Measurements from ENCODE around the gene UBE2J2.
"Not testable (repeated sequence)": the region's sequence is repeated elsewhere in the genome, so short reads cannot be mapped to it uniquely, and the experiment has no call there.

UBE2J2 gene

DNA sequence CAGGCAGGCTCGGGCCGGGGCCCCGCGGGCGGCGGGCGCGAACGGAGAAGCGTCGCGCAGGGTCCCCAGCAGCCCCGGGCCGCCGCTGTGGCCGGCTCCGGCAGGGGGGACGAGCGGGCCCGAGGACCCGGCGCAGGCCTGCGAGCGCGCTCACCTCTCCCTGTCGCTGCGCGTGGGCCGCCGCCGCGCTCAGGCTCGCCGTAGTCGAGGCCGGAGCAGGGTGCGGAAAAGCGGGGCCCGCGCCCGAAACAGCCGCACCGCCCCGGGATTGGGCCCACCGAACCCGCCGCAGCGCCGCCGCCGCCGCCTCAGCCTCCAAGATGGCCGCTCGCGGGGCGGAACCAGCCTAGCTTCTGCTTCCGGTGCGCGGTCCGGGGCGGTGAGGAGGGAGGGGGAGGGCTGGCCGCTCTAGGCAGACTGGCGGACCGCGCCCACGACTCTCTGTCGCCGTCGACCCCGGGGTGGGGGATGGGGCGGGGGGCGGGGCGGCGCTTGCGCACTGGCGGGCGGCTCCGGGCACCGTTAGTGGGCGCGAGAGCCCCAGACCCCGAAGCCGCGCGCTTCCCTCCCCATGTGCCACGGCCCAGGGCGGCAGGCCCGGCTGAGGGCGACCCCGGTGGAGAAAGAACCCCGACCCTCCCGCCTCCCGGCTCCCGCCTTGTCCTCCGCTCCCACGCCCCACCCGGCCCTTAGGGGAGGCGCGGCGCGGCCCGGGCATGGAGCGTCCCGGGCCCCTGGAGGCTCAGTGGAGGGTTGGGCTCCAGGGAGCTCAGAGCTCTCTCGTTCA is at the start of gene UBE2J2:
Gene UBE2J2 (minus strand): TSS at position 343 of the 787 bp plus-strand sequence. CDS start 5,862 bp downstream, outside the sequence.
- DNase-seq, result peak; percentile 92

DNA sequence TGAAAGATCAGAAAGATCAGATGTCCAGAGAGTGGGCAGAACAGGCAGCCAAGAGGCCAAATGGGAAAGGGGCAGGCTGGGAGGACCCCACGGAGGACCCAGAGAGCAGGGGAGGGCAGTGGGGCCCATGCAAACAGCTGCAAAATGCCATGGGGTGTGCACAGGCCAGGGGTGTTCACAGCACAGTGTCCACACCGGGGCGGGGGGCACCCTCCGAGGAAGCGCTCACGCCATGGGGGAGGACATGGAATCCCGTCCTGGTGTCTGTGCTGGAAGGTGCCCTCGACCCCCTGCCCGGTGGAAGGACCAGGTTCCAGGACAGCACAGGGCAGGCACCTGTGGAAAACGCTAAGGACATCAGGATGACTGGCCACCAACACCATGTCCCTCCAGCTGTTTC is 49.3 kb upstream of the UBE2J2 start:
- DNase-seq, result no peak

DNA sequence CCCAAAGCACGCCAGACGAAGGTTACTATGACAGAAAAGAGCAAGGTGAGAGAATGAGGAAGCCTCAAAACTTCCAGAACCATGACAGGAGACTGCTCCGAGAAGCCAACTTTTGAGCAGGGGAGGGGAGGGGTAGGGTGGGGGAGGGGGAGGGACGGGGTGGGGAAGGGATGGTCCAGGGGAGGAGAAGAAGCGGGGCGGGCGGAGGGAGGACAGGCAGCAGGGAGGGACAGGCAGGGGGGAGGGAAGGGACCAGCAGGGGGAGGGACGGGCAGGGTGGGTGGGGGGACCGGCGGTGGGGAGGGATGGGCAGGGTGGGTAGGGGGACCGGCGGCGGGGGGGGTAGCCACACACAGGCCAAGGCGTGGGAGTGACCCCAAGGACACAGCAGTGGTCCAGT is 48.8 kb upstream of the UBE2J2 start:
- no peak for DNase-seq

DNA sequence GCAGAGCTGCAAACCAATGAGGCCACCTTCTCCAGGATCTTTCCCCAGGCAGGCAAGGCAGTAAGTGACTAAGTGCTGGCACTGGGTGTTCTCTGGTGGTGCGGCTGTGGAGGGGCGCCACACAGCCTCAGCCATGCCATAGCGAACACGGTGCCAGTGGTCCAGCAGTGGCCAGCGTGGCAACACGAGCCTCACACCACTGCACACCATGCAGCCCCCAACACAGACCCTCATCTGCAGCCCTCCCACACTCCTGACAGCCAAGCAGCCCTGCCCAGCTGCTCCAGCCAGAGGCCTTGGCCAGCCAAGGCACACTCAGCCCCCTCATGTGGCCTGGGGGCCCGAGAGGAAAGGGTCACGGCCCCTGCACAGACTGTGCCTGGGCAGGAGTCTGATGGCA is 47.8 kb upstream of the UBE2J2 start:
- no peak for DNase-seq

DNA sequence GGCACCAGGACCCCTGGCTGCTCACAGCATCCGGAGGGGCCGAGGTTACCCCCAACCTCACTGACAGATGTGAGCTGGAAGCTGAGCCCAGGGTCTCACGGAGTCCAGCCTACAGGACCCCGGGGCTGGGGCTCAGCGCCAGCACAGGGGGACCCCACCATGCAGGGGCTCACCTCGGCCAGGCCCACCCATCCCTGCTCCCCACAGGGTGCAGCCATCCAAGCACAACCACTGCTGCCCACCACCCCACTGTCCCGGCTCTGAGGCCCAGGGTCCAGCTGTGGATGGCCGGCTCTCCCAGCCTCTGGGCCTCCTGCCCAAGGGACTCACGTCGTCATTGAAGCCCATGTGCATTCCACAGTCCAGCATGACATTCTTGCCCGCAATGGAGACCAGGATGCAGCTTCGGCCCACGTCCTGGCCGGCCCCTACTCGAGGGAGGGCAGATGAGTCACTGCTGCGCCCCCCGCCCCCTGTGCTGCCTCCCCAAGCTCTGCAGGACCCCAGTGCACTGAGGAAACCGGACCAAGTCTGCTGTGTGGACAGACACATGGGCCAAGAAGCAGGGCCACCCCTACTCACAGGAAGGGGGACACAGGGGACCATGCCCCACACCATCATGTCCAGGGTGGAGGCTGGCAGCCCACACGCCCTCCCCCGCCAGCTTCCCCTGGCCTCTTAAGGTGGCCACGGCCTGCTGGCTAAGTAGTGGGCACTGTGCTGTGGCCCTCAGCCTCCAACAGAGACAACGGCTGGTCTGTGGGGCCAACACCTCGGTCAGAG is 47.2 kb upstream of the UBE2J2 start:
- DNase-seq, result no peak

DNA sequence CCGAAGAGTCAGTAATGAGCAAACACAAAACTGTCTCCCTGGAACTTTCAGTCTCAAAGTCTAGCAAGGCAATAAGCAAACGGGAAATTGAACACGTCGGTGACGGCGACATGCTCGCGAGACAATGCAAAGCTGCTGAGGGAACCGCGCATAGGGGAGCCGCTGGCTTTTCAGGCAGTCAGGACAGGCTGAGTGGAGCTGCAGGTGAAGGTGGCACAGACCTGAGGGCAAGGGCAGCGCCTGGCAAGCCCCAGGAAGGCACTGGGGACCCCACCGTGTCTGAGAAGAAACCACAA is 45.9 kb upstream of the UBE2J2 start:
- DNase-seq, result no peak

DNA sequence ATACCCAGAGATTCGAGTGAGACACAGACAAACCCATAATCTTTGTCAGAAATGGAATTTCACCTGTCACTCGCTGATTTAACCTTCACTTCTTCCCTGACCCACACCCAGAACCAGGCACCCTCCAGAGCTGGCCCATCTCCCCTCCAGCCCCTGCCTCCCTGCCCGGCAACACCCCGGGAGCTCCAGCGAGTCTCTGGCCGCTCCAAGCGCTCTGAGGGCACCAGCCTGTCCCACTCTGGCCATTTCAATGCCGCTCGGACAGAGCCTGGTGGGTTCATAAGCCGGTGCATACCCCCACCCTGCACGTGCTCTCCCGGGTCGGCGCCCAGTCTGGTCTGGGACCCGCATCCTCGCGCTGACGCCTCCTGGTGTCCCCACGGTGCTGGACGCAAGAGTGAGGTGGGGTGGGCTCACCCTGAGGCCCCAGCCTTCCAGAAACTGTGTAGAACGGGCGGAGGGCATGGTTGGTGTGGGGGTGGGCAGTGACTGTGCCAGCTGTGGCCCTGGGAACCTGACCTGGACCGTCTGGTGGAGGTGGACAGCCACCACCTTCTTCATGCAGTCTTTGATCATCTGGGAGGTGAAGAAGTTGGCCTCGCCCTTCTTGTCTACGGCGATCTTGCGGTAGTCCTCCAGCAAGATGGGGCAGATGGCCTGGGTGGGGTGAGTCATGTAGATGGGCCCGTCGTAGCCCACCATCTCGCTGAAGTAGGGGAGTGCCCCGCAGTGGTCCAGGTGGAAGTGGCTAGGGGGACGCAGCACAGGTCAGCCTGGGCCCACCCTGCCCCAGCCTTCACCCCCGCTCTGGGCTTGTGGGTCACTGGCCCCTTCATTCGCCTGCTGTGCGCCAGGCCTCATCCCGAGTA is 45.4 kb upstream of the UBE2J2 start:
- DNase-seq, result no peak

DNA sequence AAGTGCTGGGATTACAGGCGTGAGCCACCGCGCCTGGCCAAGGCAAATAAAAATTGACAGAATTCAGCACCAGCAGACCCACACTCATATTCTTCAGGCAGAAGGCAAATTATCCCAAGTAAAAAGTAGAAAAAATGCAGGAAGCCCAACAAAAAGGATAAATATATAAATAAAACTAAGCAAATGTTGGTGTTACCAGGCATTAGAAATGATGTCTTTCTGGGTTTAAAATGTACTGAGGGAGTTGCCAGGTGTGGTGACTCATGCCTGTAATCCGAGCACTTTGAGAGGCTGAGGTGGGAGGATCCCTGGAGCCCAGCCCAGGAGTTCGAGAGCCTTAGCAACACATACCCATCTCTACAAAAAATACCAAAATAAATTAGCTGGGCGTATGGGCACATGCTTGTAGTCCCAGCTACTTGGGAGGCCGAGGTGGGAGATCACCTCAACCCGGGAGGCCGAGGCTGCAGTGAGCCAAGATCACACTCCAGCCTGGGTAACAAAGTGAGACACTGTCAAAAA is 44.5 kb upstream of the UBE2J2 start:
- DNase-seq, result no peak

DNA sequence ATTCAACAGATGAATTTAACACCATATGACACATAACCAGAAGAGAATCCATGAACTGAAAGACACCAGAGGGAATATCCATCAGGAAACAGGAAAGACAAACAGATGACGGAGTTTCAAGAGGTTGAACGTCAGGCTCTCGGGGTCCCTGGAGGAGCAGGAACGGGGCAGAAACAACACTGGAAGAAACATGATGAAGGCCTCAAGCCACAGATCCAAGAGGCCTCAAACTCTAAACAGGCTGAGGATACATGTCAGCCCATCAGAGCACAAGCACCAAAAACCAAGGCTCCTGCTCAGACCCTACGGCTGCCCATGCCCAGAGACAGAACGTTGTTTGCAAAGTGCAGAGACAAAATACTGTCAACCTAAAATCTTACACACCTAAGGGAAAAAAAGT is 43.8 kb upstream of the UBE2J2 start:
- DNase-seq, result no peak

DNA sequence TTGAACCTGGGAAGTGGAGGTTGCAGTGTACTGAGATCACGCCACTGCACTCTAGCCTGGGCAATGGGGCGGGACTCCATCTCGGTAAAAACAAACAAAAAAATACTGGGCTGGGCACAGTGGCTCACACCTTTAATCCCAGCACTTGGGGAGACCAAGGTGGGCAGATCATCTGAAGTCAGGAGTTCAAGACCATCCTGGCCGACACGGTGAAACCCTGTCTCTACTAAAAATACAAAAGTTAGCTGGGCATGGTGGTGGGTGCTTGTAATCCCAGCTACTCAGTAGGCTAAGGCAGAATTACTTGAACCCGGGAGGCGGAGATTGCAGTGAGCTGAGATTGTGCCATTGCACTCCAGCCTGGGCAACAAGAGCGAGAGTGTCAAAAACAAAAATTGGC is 42.5 kb upstream of the UBE2J2 start:
- DNase-seq, result not testable (repeated sequence)

DNA sequence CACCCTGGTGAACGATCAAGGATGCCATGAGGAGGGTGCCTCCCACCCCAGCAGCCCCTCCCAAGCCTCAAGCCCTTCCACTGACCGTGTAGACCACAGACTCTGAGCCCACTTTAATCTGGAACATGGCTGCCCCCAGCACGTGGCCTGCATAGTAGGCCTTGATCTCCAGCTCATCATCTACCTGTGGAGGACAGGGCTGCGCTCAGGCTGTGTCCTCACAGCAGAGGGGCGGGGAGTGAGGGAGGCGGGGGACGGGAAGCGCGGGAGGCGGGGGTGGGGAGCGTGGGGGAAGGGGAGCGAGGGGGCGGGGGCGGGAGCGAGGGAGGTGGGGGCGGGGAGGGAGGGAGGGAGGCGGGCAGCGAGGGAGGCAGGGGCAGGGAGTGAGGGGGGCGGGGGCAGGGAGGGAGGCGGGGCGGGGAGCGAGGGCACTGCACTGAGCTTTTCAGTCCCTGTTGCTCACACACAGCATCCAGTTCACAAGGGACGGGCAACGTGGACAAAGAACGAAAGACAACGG is 41.8 kb upstream of the UBE2J2 start:
- no peak for DNase-seq

DNA sequence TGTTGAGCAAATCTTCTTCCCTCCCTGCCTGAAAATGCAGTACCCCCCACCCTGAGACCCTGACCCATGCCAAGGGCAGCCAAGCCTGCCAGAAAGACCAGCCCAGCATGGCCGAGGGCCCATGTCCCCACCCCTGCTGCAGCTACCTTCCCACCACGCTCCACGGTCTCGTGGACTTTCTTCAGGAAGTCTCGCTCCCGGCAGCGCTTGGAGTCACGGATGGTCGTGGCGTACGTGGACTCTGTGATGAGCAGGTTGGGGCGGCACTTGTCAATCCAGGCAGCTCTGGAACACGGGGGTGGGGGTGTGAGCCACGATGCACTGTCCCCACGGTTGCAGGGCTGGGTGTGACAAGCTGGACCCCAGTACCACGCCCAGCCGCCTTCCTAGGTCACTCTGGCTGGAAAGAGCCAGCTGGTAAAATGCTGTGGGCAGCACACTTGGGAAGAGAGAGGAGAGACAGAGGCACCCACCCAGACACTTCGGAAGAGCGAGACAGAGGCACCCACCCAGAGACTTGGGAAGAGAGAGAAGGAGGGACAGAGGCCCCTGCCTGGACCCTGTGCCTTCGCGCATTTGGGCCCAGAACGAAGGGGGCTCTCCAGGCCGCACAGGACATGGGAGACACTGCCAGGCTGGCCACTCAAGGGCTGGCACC is 41.2 kb upstream of the UBE2J2 start:
- no peak for DNase-seq

DNA sequence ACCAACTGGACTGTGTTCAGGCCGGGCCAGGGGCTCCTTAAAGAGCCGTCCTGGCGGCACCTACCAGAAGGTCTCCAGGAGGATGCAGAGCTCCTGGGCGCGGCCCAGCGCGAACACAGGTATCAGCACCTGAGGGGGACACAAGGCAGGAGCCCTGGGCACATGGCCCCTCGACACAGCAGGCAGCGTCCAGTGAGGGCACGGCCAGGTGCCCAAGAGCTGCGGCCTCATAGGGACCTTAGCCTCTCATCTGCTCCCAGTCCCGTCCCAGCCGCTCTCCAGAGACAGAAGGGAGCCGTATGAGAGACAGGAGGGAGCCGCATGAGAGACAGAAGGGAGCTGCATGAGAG is 40.6 kb upstream of the UBE2J2 start:
- no peak for DNase-seq

DNA sequence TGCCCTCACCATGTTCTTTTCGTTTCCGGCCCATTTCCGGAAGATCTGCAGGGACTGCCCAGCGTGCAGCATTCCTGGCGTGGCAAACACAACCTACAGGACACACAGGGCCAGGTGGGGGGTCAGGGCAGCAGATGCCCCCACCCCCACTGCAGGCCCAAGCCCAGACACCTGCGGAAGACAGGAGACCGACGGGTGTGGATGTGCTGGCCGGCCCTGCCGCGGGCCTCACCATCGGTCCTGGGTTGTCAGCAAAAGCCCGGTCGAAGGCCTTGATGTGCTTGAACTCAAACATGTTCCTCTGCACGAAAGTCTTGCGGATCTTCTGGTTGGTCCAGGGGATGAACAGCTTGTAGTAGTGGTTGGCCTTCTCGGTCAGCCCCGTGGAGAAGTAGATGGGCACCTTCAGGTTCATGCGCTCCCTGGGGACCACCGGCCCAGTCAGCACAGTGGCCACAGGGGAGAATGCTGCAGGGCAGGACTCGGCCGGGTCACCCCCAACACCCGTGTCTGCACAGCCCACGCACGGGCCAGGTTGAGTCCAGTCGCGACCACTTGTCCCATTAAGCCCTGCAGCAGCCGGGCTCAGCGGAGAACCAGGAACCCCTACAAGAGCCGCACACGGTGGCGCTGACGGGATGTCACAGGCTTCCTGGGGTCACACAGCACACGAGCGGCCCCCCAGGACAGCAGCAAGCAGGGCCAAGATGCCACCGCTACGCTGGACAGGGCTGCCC is 40.0 kb upstream of the UBE2J2 start:
- no peak for DNase-seq

DNA sequence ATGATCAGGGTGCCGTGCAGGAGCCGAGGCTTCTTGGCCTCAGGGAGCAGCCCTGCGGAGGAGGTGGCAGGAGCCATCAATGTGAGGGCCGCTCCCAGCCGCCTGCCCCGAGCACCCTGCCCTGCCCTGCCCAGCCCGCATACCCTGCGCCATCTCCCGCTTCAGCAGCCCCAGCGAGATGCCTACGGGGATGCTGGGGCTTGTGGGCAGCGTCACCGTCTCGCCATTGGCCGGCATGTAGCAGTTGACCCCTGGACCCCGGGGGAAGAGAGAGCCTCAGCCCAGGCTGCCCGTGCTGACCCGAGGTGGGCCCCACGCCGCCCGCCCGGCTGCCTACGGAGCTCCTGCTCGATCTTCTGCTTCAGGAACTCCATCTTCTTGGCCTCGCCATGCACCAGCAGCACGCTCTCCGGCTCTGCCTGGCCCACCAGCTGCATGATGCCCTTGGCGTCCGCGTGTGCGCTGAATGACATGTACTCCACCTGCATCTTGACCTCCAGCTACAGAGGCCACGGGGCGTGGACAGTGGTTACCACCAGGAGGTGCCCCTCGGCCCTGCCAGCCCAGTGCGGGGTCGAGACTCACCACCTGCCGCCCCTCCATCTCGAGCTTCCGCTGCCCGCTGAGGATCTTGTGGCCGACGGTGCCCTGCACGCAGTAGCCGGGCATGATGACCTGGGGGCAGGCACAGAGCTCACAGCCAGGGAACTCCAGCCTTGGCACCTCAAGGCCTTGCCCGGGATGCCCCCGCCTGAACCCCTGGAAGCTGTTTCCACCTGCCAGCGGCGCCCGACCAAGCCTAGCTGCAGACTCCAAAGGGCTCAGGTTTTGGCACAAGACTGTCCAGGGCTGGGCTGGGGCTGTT is 39.0 kb upstream of the UBE2J2 start:
- no peak for DNase-seq

DNA sequence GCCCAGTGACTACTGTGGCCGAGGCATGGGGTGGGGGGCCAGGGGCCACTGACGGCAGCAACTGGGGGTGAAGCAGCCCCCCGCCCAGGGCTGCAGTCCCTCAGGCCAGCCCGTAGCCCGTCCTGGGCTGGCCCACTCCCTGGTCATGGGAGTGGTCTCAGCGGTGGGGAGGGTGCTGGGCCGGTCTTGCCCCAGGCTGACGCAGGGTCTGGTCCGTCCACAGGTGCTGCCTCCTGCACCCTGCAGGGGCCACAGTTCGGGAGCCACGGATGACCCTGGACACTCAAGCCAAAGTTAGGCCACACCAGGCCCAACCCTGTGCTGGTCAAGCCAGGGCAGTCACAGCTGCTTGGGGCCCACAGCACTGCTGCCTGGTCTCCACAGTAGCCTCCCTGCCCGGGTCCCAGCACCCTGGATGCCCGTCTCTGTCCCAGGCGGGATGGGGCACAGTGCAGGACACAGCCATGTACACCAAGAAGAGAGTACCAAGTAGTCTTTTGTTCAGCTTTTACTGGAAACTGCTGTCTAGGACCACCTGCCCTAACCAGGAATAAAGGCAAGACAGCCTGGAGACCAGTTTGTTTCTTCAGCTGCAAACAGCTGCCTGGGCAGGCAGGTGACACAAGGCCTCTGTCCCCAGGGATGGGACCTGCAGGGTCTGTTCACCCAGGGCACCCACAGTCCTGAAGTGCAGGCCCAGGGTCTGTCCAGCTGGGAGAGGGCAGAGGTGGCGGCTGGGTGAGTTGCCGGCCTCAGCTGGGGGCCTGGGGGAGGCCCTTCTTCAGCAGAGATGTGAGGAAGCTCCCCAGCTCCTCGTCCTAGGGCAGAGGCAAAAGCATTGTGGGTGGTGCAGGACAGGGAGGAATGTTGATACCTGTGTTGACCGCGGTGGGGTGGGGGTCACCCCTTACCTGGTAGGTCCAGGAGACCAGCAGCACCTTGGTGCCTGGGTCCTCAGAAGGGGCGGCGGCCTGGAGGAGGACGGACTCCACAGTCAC is 37.8 kb upstream of the UBE2J2 start:
- no peak for DNase-seq

DNA sequence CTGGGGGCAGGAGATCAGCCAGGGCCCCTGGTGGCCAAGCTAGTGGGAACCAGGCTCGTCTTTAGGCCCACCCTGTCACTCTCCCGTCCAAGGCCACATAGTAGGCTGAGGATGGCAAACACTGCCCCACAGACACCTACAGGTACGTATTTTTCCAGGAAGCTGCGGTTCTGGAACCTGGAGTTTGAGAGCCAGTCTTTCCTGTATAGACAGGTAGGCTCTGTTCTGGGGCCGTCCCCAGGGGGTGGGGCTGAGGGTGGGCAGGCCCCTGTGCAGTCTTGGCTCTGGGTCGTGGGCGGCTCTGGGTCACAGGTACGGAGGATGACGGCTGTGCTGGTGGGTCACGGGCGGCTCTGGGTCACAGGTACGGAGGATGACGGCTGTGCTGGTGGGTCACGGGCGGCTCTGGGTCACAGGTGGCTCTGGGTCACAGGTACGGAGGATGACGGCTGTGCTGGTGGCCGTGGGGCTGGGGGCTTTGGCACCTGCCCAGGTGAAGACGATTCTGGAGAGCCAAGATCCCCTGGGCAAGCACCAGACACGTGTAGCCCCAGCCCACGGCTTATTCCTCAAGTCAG is 36.9 kb upstream of the UBE2J2 start:
- DNase-seq, result no peak

DNA sequence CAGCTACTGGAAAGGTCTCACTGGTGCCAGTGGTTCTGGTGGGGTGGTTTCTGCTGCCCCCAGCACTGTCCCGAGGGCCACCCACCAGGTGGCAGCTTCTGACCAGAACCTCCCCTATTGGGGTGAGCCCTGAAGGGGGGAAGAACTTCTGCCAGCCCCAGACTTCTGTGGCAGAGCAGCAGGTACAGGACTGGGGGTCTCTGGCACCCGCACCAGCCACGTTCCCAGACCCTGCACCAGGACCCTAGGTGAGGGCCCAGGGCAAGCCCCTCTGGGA is 36.4 kb upstream of the UBE2J2 start:
- no peak for DNase-seq

All from activated T-cell treated with anti-CD3 and anti-CD28 coated beads, Interleukin-2, amount 50 U/mL, for 1 hour (primary cell).